Right ventricle myocardium superior (tissue), 1 donor: ENCODE data around the gene KIF21B. TPM values are rescaled to one million over a fixed set of nuclear protein-coding genes. Genes with fewer than 3 reads are reported as not detected.

ENCODE experiments used
- ATAC-seq: fragments of 200-7000 bp; cut with Tn5 transposase; one replicate; pipeline ENCODE4 v1.9.1; 2020; ENCODE audit warnings: mild to moderate bottlenecking; ENCODE audit not compliant: poor library complexity
- DNase-seq: peaks from one replicate; pipeline ENCODE4 v3.0.0-alpha.2; 2020
- intact Hi-C: fragments of 100-400 bp; cut with DNase I; formaldehyde crosslinking; loops from one replicate; pipeline ENCODE4 v1.11.2; 2022
- total RNA-seq: library from RNA; stranded (reverse); fragmentation: NEBNext Ultra II Directional; extraction: Animal tissue kit (Norgen Biotek cat#: 25700); gene quantifications from one replicate; pipeline ENCODE4 v1.2.1, GENCODE V29; 2021
- donor health status: DM: no; HTN: yes; CAD: no; lungs with severe emphysema.

The KIF21B gene
- total RNA-seq, 1 donor from 2014 or later = 0.24 TPM

GRCh38 chr1:200979574-200980451 lies 43.7 kb downstream of the KIF21B start:
- intact Hi-C loops = loop anchor here (10.0 kb wide), 1 partner anchor 235 kb away; no protein-coding TSS in a partner anchor
- DNase-seq (no peak), ATAC-seq (no peak)

GRCh38 chr1:200977071-200977754 lies 46.3 kb downstream of the KIF21B start:
- DNase-seq = no peak
- intact Hi-C loops = loop anchor here (10.0 kb wide), 1 partner anchor 238 kb away; no protein-coding TSS in a partner anchor
- ATAC-seq = no peak

GRCh38 chr1:200976634-200977033 lies 46.9 kb downstream of the KIF21B start:
- ATAC-seq = no peak
- no peak for DNase-seq
- intact Hi-C loops = loop anchor here (10.0 kb wide), 1 partner anchor 238 kb away; no protein-coding TSS in a partner anchor

- ATAC-seq = no peak
- no peak for DNase-seq
- intact Hi-C loops = loop anchor here (10.0 kb wide), 1 partner anchor 239 kb away; no protein-coding TSS in a partner anchor
Measured at GRCh38 chr1:200975458-200975857, 48.1 kb downstream of the KIF21B start.

GRCh38 chr1:200974711-200975110 lies 48.8 kb downstream of the KIF21B start:
- intact Hi-C loops = loop anchor here (5.0 to 10.0 kb wide), 2 partner anchors 68 to 240 kb away; no protein-coding TSS in a partner anchor
- no peak for DNase-seq

GRCh38 chr1:200973937-200974657 lies 49.4 kb downstream of the KIF21B start:
- DNase-seq (no peak), ATAC-seq (no peak)
- intact Hi-C loops = loop anchor here (2.0 to 10.0 kb wide), 3 partner anchors 68 to 241 kb away; no protein-coding TSS in a partner anchor

More at GRCh38 chr1:200974711-200975110, 48.8 kb downstream of the KIF21B start:
- no peak for ATAC-seq

- DNase-seq (no peak), ATAC-seq (no peak)
- intact Hi-C loops = loop anchor here (2.0 to 10.0 kb wide), 3 partner anchors 69 to 242 kb away; no protein-coding TSS in a partner anchor
Measured at GRCh38 chr1:200972985-200973742, 50.4 kb downstream of the KIF21B start.

GRCh38 chr1:200971955-200972711 lies 51.4 kb downstream of the KIF21B start:
- peak; percentile 73 for DNase-seq
- intact Hi-C loops = loop anchor here (2.0 to 10.0 kb wide), 3 partner anchors 70 to 243 kb away; no protein-coding TSS in a partner anchor
- ATAC-seq = peak; percentile 48

GRCh38 chr1:200971428-200971903 lies 52.0 kb downstream of the KIF21B start:
- ATAC-seq (no peak), DNase-seq (no peak)
- intact Hi-C loops = loop anchor here (5.0 to 10.0 kb wide), 2 partner anchors 71 to 243 kb away; no protein-coding TSS in a partner anchor

- DNase-seq = no peak
- no peak for ATAC-seq
- intact Hi-C loops = loop anchor here (5.0 to 10.0 kb wide), 2 partner anchors 71 to 244 kb away; no protein-coding TSS in a partner anchor
Measured at GRCh38 chr1:200970771-200971427, 52.6 kb downstream of the KIF21B start.

GRCh38 chr1:200969726-200970561 lies 53.6 kb downstream of the KIF21B start:
- ATAC-seq (peak; percentile 56), DNase-seq (no peak)
- intact Hi-C loops = loop anchor here (5.0 to 10.0 kb wide), 2 partner anchors 72 to 245 kb away; no protein-coding TSS in a partner anchor

GRCh38 chr1:200968469-200969410 lies 54.8 kb downstream of the KIF21B start:
- DNase-seq (no peak), ATAC-seq (no peak)
- intact Hi-C loops = no loop called here

- DNase-seq (no peak), ATAC-seq (no peak)
Measured at GRCh38 chr1:200967693-200968468, 55.6 kb downstream of the KIF21B start.

GRCh38 chr1:200966934-200967333 lies 56.6 kb downstream of the KIF21B start:
- DNase-seq (no peak), ATAC-seq (no peak)

More at GRCh38 chr1:200967693-200968468, 55.6 kb downstream of the KIF21B start:
- intact Hi-C loops = no loop called here

More at GRCh38 chr1:200966934-200967333, 56.6 kb downstream of the KIF21B start:
- intact Hi-C loops = no loop called here
